PFSK-1 (cell line): ENCODE results near the gene LMOD1.

Experiments
- FOXP2 ChIP-seq: optimal IDR thresholded peaks from 2 replicates; pipeline ENCODE3; 2011; ENCODE audit warnings: borderline replicate concordance, control low read depth, inconsistent platforms; ENCODE audit not compliant: insufficient read depth; ENCODE audit errors: extremely low read length, extremely low read depth
- POLR2AphosphoS5 ChIP-seq: IDR thresholded peaks from 2 replicates; pipeline ENCODE4 v1.6.1; 2012; ENCODE audit warnings: low read depth, mild to moderate bottlenecking, control low read depth, low read length, moderate library complexity
- SIN3A ChIP-seq: IDR thresholded peaks from 2 replicates; pipeline ENCODE4 v1.6.1; 2012; ENCODE audit warnings: mild to moderate bottlenecking, low read length, moderate library complexity, borderline replicate concordance; ENCODE audit not compliant: insufficient read depth
- TAF1 ChIP-seq: IDR thresholded peaks from 2 replicates; pipeline ENCODE4 v1.6.1; 2012; ENCODE audit warnings: low read length, control low read depth, borderline replicate concordance; ENCODE audit not compliant: insufficient read depth
- TF ChIP-seq, protein P1 (sequence below), 2 experiments: IDR thresholded peaks; 2 replicates each; pipeline versions ENCODE4 v1.6.1 to v1.8.0; 2011 to 2012; ENCODE audit warnings: low read depth in 2 of 2, low read length in 2 of 2, control low read depth in 1 of 2, inconsistent platforms in 1 of 2, mild to moderate bottlenecking in 1 of 2, moderate library complexity in 1 of 2; ENCODE audit not compliant: insufficient read depth in 1 of 2

Gene LMOD1

DNA sequence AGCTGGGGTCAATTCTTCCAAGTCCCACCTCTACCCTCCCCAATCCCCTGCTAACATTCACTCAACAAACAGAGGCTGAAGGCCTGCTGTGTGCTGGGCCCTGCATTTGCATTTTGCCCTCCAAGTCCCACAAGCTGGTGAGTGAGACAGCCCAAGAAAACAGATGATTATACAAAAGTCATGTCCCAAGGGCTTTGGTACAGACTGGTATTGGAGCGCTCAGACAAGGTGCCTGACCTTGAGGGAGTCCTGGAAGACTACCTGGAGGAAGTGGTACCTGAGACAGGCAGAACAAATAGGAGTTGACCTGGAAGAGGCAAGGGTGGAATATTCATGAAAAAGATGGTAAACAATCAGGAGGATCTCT lies 4.2 kb downstream of the LMOD1 start:
- TF ChIP-seq FOXP2 = no peak
- TF ChIP-seq, protein P1, sequence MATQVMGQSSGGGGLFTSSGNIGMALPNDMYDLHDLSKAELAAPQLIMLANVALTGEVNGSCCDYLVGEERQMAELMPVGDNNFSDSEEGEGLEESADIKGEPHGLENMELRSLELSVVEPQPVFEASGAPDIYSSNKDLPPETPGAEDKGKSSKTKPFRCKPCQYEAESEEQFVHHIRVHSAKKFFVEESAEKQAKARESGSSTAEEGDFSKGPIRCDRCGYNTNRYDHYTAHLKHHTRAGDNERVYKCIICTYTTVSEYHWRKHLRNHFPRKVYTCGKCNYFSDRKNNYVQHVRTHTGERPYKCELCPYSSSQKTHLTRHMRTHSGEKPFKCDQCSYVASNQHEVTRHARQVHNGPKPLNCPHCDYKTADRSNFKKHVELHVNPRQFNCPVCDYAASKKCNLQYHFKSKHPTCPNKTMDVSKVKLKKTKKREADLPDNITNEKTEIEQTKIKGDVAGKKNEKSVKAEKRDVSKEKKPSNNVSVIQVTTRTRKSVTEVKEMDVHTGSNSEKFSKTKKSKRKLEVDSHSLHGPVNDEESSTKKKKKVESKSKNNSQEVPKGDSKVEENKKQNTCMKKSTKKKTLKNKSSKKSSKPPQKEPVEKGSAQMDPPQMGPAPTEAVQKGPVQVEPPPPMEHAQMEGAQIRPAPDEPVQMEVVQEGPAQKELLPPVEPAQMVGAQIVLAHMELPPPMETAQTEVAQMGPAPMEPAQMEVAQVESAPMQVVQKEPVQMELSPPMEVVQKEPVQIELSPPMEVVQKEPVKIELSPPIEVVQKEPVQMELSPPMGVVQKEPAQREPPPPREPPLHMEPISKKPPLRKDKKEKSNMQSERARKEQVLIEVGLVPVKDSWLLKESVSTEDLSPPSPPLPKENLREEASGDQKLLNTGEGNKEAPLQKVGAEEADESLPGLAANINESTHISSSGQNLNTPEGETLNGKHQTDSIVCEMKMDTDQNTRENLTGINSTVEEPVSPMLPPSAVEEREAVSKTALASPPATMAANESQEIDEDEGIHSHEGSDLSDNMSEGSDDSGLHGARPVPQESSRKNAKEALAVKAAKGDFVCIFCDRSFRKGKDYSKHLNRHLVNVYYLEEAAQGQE (IDR thresholded peaks at IDR 0.05; ENCODE audit: insufficient read depth in 1 of 2, low read depth in 2 of 2, low read length in 2 of 2) = no peak
- no peak for TF ChIP-seq POLR2AphosphoS5
- TF ChIP-seq SIN3A = no peak
- no peak for TF ChIP-seq TAF1

DNA sequence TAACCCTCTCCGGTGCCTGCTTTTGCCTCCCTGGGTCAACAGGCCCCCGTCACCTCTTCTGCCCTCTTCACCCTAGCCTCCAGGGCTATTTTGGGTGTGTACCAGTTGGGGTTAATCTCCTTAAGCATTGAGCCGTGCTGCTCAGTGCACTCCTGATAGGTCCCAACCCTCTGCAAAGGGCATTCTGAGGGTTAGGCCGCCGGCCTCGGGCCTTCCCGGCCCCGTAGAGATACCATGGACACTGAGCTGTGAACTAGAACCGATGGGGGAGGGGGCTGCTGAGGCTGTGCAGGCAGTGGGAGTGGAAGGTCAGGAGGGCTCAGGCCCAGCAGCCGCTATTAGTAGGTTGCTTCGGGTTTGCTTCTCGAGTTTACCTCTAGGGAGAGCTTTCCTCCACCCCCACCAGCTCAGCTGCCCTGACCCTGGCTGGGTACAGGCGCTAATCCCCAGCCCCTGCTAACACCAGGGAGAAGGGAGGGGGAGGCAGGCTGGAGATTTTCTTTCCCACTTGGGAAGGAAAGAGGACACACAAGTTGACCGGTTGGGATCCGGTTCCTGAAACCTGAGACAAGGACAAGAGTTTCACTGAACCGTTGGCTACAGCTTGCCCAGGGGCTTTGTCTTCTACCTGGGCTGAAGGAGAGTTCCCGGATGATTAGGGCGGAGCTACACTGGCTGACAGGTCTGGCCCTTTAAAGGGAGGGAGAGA lies 4.8 kb downstream of the LMOD1 start:
- TF ChIP-seq SIN3A (no peak), TAF1 (no peak), POLR2AphosphoS5 (no peak), FOXP2 (no peak)
- TF ChIP-seq, protein P1 (IDR thresholded peaks at IDR 0.05; ENCODE audit: insufficient read depth in 1 of 2, low read depth in 2 of 2, low read length in 2 of 2) = no peak

DNA sequence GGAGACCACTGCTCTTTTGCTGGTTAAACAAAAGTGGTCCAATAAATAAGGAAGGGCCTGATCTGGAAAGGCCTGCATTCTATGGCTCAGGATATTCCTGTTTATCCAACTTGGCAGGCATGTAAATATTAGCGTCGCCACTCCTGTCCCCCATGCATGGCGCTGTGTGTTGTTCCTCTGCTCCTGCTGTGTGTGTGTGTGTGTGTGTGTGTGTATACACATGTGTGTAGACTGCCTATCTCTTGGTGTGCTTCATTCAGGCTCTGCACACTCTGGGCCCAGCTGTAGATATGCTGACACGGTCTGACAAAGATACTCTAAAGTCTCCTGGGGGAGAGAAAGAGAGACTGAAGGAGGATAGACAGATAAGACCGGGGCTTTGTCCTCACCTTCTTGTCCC lies 6.8 kb downstream of the LMOD1 start:
- TF ChIP-seq TAF1 = no peak
- TF ChIP-seq FOXP2 = no peak
- no peak for TF ChIP-seq POLR2AphosphoS5
- TF ChIP-seq SIN3A = no peak
- TF ChIP-seq, protein P1 (IDR thresholded peaks at IDR 0.05; ENCODE audit: insufficient read depth in 1 of 2, low read depth in 2 of 2, low read length in 2 of 2) = no peak

DNA sequence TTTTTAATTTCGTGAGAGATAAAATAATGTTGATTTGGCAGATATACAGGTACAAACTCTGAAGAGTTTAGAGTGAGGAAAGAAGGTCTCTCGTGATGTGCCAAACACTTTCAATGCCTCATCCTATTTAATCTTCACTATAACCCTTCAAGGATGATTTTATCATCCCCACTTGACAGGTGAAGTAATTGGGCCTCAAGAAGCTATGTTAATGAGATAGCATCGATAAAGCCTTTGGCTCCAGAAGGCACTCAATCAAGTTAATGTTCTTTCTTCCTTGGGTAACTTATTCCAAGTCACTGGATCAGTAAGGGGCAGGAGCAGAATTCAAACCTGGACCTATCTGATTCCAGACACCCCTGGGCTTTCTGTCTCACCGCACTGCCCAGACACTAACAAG lies 7.2 kb downstream of the LMOD1 start:
- TF ChIP-seq FOXP2 (no peak), POLR2AphosphoS5 (no peak), SIN3A (no peak), TAF1 (no peak)
- TF ChIP-seq, protein P1 (IDR thresholded peaks at IDR 0.05; ENCODE audit: insufficient read depth in 1 of 2, low read depth in 2 of 2, low read length in 2 of 2) = no peak
